H9 (cell line): Measurements from ENCODE around the gene CXorf49B. TPM values are rescaled to one million over a fixed set of nuclear protein-coding genes. Genes with fewer than 3 reads are reported as not detected.
"Not testable (repeated sequence)": the region's sequence is repeated elsewhere in the genome, so short reads cannot be mapped to it uniquely, and the experiment has no call there.

Experiments used
- DNase-seq: peaks from one replicate; pipeline ENCODE4 v3.0.0-alpha.2; 2017
- H2AFZ ChIP-seq: one replicate; pipeline ENCODE4 v1.6.1; 2013; ENCODE audit warnings: mild to moderate bottlenecking, low read length, control low read depth, moderate library complexity
- H2AK5ac ChIP-seq: 2 replicates; pipeline ENCODE4 v1.6.1; 2013; ENCODE audit warnings: low read length, control low read depth, mixed read lengths; ENCODE audit not compliant: insufficient read length
- H2BK120ac ChIP-seq: one replicate; pipeline ENCODE4 v1.6.1; 2013; ENCODE audit warnings: low read depth, mild to moderate bottlenecking, low read length, control low read depth, inconsistent platforms; ENCODE audit not compliant: poor library complexity, severe bottlenecking
- H2BK12ac ChIP-seq: 2 replicates; pipeline ENCODE4 v1.6.1; 2013; ENCODE audit warnings: low read length, control low read depth, mixed read lengths, low read depth; ENCODE audit not compliant: insufficient read length
- H2BK15ac ChIP-seq: 2 replicates; pipeline ENCODE4 v1.6.1; 2013; ENCODE audit warnings: low read depth, low read length, control low read depth
- H2BK20ac ChIP-seq: one replicate; pipeline ENCODE4 v1.6.1; 2013; ENCODE audit warnings: low read depth, mild to moderate bottlenecking, low read length, control low read depth, inconsistent platforms; ENCODE audit not compliant: poor library complexity, severe bottlenecking
- H2BK5ac ChIP-seq: 2 replicates; pipeline ENCODE4 v1.6.1; 2013; ENCODE audit warnings: low read length, control low read depth, mixed read lengths; ENCODE audit not compliant: insufficient read length
- H3K14ac ChIP-seq: 2 replicates; pipeline ENCODE4 v1.6.1; 2013; ENCODE audit warnings: low read length, control low read depth; ENCODE audit not compliant: insufficient read depth
- H3K18ac ChIP-seq: 2 replicates; pipeline ENCODE4 v1.6.1; 2013; ENCODE audit warnings: low read depth, mild to moderate bottlenecking, mixed read lengths, low read length, control low read depth; ENCODE audit not compliant: insufficient read length
- H3K23ac ChIP-seq: 2 replicates; pipeline ENCODE4 v1.6.1; 2013; ENCODE audit warnings: low read length, control low read depth, mixed read lengths, low read depth; ENCODE audit not compliant: insufficient read length
- H3K23me2 ChIP-seq: 2 replicates; pipeline ENCODE4 v1.6.1; 2013; ENCODE audit warnings: low read depth, mild to moderate bottlenecking, mixed read lengths, low read length, control low read depth; ENCODE audit not compliant: insufficient read length, poor library complexity, severe bottlenecking
- H3K27ac ChIP-seq: 2 replicates; pipeline ENCODE4 v1.5.1; 2013; ENCODE audit warnings: low read length, control low read depth, mixed read lengths, low read depth; ENCODE audit not compliant: insufficient read length
- H3K27me3 ChIP-seq: 2 replicates; pipeline ENCODE4 v1.6.1; 2013; ENCODE audit warnings: low read length, control low read depth, inconsistent platforms; ENCODE audit not compliant: insufficient read depth
- H3K4ac ChIP-seq: 2 replicates; pipeline ENCODE4 v1.6.1; 2013; ENCODE audit warnings: low read depth, mild to moderate bottlenecking, control low read depth, inconsistent platforms, low read length, moderate library complexity
- H3K4me1 ChIP-seq: 2 replicates; pipeline ENCODE4 v1.6.1; 2013; ENCODE audit warnings: low read length, control low read depth, inconsistent platforms; ENCODE audit not compliant: insufficient read depth
- H3K4me2 ChIP-seq: 2 replicates; pipeline ENCODE4 v1.6.1; 2013; ENCODE audit warnings: low read length, control low read depth, mixed read lengths; ENCODE audit not compliant: insufficient read length, insufficient read depth
- H3K56ac ChIP-seq: 2 replicates; pipeline ENCODE4 v1.6.1; 2013; ENCODE audit warnings: low read depth, mild to moderate bottlenecking, mixed read lengths, low read length, control low read depth; ENCODE audit not compliant: insufficient read length
- H3K79me1 ChIP-seq: 2 replicates; pipeline ENCODE4 v1.6.1; 2013; ENCODE audit warnings: low read depth, mild to moderate bottlenecking, moderate library complexity, low read length, control low read depth, inconsistent platforms; ENCODE audit not compliant: insufficient read depth, poor library complexity, severe bottlenecking
- H3K79me2 ChIP-seq: 2 replicates; pipeline ENCODE4 v1.6.1; 2013; ENCODE audit warnings: low read length, control low read depth, inconsistent platforms; ENCODE audit not compliant: insufficient read depth
- H3K9ac ChIP-seq: 2 replicates; pipeline ENCODE4 v1.6.1; 2013; ENCODE audit warnings: low read length, control low read depth, mixed read lengths; ENCODE audit not compliant: insufficient read length; ENCODE audit errors: extremely low read depth
- H3K9me3 ChIP-seq: one replicate; pipeline ENCODE4 v1.6.1; 2013; ENCODE audit warnings: low read depth, low read length, inconsistent platforms; ENCODE audit not compliant: control insufficient read depth
- H3T11ph ChIP-seq: one replicate; pipeline ENCODE4 v1.6.1; 2013; ENCODE audit warnings: mild to moderate bottlenecking, low read length, control low read depth, inconsistent platforms
- H4K20me1 ChIP-seq: one replicate; pipeline ENCODE4 v1.6.1; 2013; ENCODE audit not compliant: control insufficient read depth, insufficient read length, insufficient read depth
- H4K5ac ChIP-seq: 2 replicates; pipeline ENCODE4 v1.6.1; 2013; ENCODE audit warnings: low read depth, mild to moderate bottlenecking, mixed read lengths, low read length, control low read depth; ENCODE audit not compliant: insufficient read length
- H4K8ac ChIP-seq: replicated peaks from 2 replicates; pipeline ENCODE4 v1.6.1; 2013; ENCODE audit warnings: low read length, control low read depth, mixed read lengths, low read depth; ENCODE audit not compliant: insufficient read length
- H4K91ac ChIP-seq: 2 replicates; pipeline ENCODE4 v1.6.1; 2013; ENCODE audit warnings: low read depth, mild to moderate bottlenecking, moderate library complexity, mixed read lengths, low read length, control low read depth; ENCODE audit not compliant: insufficient read length
- H3K27ac Mint-ChIP-seq, 3 experiments: 2 replicates in 2 of 3; 3 replicates in 1 of 3; pipeline ENCODE4 v1.8.0; 2020 to 2021; ENCODE audit warnings: mixed read lengths in 3 of 3, mild to moderate bottlenecking in 1 of 3, moderate library complexity in 1 of 3
- H3K27me3 Mint-ChIP-seq: 2 replicates; pipeline ENCODE4 v1.8.0; 2021; ENCODE audit warnings: low read depth, mild to moderate bottlenecking, moderate library complexity, mixed read lengths
- H3K36me3 Mint-ChIP-seq, 3 experiments: 2 replicates in 2 of 3; 3 replicates in 1 of 3; pipeline ENCODE4 v1.8.0; 2020 to 2021; ENCODE audit warnings: low read depth in 3 of 3, mixed read lengths in 3 of 3; ENCODE audit not compliant: insufficient read depth in 1 of 3
- H3K4me1 Mint-ChIP-seq, 2 experiments: 2 replicates each; pipeline ENCODE4 v1.8.0; 2020; ENCODE audit warnings: mixed read lengths in 2 of 2
- H3K4me3 Mint-ChIP-seq, 2 experiments: 2 replicates in 1 of 2; 3 replicates in 1 of 2; pipeline ENCODE4 v1.8.0; 2020 to 2021; ENCODE audit warnings: mild to moderate bottlenecking in 2 of 2, mixed read lengths in 2 of 2, moderate library complexity in 1 of 2
- H3K9me3 Mint-ChIP-seq, 2 experiments: 2 replicates in 1 of 2; 3 replicates in 1 of 2; pipeline ENCODE4 v1.8.0; 2020; ENCODE audit warnings: mild to moderate bottlenecking in 2 of 2, mixed read lengths in 2 of 2, moderate library complexity in 1 of 2
- WGBS: extraction: QIAGEN DNeasy Blood & Tissue Kit; methylation state at CpG from one replicate; pipeline ENCODE4 v1.1.7; 2013; ENCODE audit warnings: missing lambda C conversion rate, low lambda C conversion rate, mixed read lengths; ENCODE audit not compliant: insufficient read length; ENCODE audit errors: extremely low coverage; 5-methylcytosine and 5-hydroxymethylcytosine counted together
- long read RNA-seq: library from polyadenylated mRNA; unstranded; transcript quantifications from one replicate; pipeline ENCODE4 v2.0.0, GENCODE V29; 2020
- total RNA-seq: library from RNA; stranded (reverse); gene quantifications from 2 replicates; pipeline ENCODE4 v1.2.1, GENCODE V29; 2021

CXorf49B gene
- not detected in 2 replicates for total RNA-seq
- long read RNA-seq: 0 reads

GRCh38 chrX:71763049-71763448, at the start of gene CXorf49B:
Gene CXorf49B (plus strand): TSS chrX:71763349. CDS start chrX:71763424, 75 bp downstream.
- not testable (repeated sequence) for H3K9ac ChIP-seq, H2AK5ac ChIP-seq, H4K5ac ChIP-seq, H2BK12ac ChIP-seq, H3K4me2 ChIP-seq, H3K4me3 Mint-ChIP-seq, H3K4me1 ChIP-seq, H3K27me3 Mint-ChIP-seq, H3T11ph ChIP-seq, DNase-seq, H2AFZ ChIP-seq, H3K27ac ChIP-seq, H3K23me2 ChIP-seq, H3K23ac ChIP-seq, H3K79me2 ChIP-seq, H3K18ac ChIP-seq, H3K27ac Mint-ChIP-seq, H3K9me3 Mint-ChIP-seq, H3K4ac ChIP-seq, H4K91ac ChIP-seq, H3K9me3 ChIP-seq, H3K14ac ChIP-seq, H2BK5ac ChIP-seq, H2BK120ac ChIP-seq, H3K36me3 Mint-ChIP-seq, H3K79me1 ChIP-seq, H2BK15ac ChIP-seq, H3K27me3 ChIP-seq, H3K56ac ChIP-seq, H4K20me1 ChIP-seq, H3K4me1 Mint-ChIP-seq, H4K8ac ChIP-seq, H2BK20ac ChIP-seq
- WGBS: no CpG with 5 or more reads among the region's 34 CpGs

- not testable (repeated sequence) for H3K18ac ChIP-seq, H3K23ac ChIP-seq, H3K9me3 ChIP-seq, H4K91ac ChIP-seq, H2AFZ ChIP-seq, H3K27me3 Mint-ChIP-seq, H2BK12ac ChIP-seq, H4K8ac ChIP-seq, H3K14ac ChIP-seq, H3K56ac ChIP-seq, H2AK5ac ChIP-seq, H3K79me1 ChIP-seq, H2BK20ac ChIP-seq, H3K27ac Mint-ChIP-seq, H3K36me3 Mint-ChIP-seq, H3K79me2 ChIP-seq, H3K23me2 ChIP-seq, H3K9ac ChIP-seq, H3K4me1 Mint-ChIP-seq, H4K20me1 ChIP-seq, H3K27ac ChIP-seq, H4K5ac ChIP-seq, H2BK15ac ChIP-seq, H3K4me1 ChIP-seq, H3T11ph ChIP-seq, H2BK5ac ChIP-seq, H3K27me3 ChIP-seq, H3K4me2 ChIP-seq, DNase-seq, H2BK120ac ChIP-seq, H3K9me3 Mint-ChIP-seq, H3K4ac ChIP-seq, H3K4me3 Mint-ChIP-seq
- no CpG with 5 or more reads among the region's 14 CpGs for WGBS
These were observed 49.1 kb upstream of the CXorf49B start for GRCh38 chrX:71714064-71714463.
